BE2C (cell line): ENCODE data around the gene SLC39A3.
A peak's percentile ranks its signal among the peaks of the same experiment; 100 is the strongest.

Source experiments
- DNase-seq: peaks from one replicate; pipeline ENCODE4 v3.0.0-alpha.2; 2020
- H3K27me3 ChIP-seq: fragments of 250-450 bp; sonication (Bioruptor Pico); 2 replicates; pipeline ENCODE4 v1.5.1; 2020; ENCODE audit warnings: mild to moderate bottlenecking
- H3K36me3 ChIP-seq: fragments of 250-450 bp; sonication (Bioruptor Pico); 2 replicates; pipeline ENCODE4 v1.5.1; 2020; ENCODE audit warnings: mild to moderate bottlenecking
- H3K4me1 ChIP-seq: fragments of 250-450 bp; sonication (Bioruptor Pico); 2 replicates; pipeline ENCODE4 v1.5.1; 2020
- H3K4me3 ChIP-seq: 2 replicates; pipeline ENCODE4 v1.5.1; 2011; ENCODE audit warnings: low read depth, low read length
- H3K9me3 ChIP-seq: fragments of 250-450 bp; sonication (Bioruptor Pico); 2 replicates; pipeline ENCODE4 v1.5.1; 2020
- TF ChIP-seq, protein P1 (sequence below): IDR thresholded peaks from 2 replicates; pipeline ENCODE4 v1.5.1; 2012; ENCODE audit warnings: mild to moderate bottlenecking, low read depth, low read length

Gene SLC39A3

DNA sequence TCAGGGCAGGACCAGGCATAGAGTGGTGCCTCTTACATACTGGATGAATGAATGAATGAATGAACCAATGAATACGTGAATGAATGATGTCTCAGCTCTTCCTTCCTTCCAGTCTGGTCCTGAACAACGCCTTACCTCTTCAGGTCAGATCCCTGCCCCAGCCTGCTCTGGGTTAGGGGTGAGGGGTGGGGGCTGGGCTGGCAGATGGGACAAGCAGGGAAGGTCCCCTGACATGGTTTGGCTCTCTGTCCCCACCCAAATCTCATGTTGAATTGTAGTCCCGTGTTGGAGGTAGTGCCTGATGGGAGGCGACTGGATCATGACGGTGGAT, 28.0 kb downstream of the SLC39A3 start:
- H3K4me3 ChIP-seq, result no peak overlapping the region
- DNase-seq, result no peak
- H3K9me3 ChIP-seq, result 0 out of 2 replicates have a peak, but pooled peaks cover 5% of the 10 kb centered on the region
- H3K27me3 ChIP-seq, result no peaks in the 10 kb centered on the region
- TF ChIP-seq, protein P1, sequence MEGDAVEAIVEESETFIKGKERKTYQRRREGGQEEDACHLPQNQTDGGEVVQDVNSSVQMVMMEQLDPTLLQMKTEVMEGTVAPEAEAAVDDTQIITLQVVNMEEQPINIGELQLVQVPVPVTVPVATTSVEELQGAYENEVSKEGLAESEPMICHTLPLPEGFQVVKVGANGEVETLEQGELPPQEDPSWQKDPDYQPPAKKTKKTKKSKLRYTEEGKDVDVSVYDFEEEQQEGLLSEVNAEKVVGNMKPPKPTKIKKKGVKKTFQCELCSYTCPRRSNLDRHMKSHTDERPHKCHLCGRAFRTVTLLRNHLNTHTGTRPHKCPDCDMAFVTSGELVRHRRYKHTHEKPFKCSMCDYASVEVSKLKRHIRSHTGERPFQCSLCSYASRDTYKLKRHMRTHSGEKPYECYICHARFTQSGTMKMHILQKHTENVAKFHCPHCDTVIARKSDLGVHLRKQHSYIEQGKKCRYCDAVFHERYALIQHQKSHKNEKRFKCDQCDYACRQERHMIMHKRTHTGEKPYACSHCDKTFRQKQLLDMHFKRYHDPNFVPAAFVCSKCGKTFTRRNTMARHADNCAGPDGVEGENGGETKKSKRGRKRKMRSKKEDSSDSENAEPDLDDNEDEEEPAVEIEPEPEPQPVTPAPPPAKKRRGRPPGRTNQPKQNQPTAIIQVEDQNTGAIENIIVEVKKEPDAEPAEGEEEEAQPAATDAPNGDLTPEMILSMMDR, result no peak
- H3K4me1 ChIP-seq, result no peaks in the 10 kb centered on the region
- peaks cover 14% of the 10 kb centered on the region for H3K36me3 ChIP-seq

DNA sequence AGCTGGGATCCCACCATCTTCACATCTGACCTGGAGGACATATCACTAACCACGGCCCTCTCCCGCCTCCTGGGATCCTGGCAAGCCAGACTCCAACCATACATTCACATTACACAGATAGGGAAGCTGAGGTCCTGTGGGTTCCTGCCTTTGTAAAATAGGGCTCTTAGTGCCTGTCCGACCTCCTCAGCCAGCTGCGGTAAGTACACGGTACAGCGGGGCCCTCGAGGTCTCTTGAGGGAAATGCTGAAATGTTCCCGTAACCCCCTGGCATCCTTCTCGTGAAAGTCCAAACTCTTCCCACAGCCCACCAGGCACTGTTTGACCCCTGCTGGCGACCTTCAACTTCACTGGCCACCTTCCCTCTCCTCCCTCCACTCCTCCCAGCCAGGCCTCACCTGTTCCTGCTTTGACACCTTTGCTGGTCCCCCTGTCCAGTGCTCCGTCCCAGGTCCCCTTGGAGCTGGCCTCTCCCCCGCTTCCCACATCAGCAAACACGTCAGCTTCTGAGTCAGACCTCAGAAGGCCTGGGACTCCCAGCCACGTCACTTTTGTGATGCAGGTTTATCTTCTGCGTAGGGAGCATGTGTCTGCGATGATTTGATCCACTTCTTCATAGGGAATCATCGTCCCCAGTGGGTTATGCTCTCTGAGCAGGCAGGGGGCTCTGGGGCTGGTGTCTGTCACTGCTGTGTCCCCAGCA, 28.5 kb downstream of the SLC39A3 start:
- peaks cover 9% of the 10 kb centered on the region for H3K36me3 ChIP-seq
- no peak for DNase-seq
- no peak overlapping the region for H3K4me3 ChIP-seq
- 0 out of 2 replicates have a peak, but pooled peaks cover 5% of the 10 kb centered on the region for H3K9me3 ChIP-seq
- no peaks in the 10 kb centered on the region for H3K27me3 ChIP-seq
- TF ChIP-seq, protein P1, result no peak
- H3K4me1 ChIP-seq, result no peaks in the 10 kb centered on the region

DNA sequence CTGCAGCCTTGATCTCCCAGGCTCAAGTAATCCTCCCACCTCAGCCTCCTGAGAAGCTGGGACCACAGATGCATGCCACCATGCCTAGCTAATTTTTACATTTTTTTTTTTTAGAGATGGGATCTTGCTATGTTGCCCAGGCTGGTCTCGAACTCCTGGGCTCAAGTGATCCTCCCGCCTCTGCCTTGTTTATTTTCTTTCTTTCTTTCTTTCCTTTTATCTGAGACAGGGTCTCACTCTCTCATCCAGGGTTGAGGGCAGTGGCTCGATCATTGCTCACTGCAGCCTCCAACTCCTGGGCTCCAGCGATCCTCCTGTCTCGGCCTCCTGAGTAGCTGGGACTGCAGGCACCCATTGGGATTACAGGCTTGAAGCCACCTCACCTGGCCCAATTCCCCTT, 33.6 kb downstream of the SLC39A3 start:
- Histone ChIP-seq H3K4me1 (no peaks in the 10 kb centered on the region), H3K36me3 (no peaks in the 10 kb centered on the region), H3K9me3 (no peaks in the 10 kb centered on the region), H3K4me3 (no peak overlapping the region), H3K27me3 (peaks cover under 1% of the 10 kb centered on the region)
- TF ChIP-seq, protein P1, result no peak
- DNase-seq, result no peak

DNA sequence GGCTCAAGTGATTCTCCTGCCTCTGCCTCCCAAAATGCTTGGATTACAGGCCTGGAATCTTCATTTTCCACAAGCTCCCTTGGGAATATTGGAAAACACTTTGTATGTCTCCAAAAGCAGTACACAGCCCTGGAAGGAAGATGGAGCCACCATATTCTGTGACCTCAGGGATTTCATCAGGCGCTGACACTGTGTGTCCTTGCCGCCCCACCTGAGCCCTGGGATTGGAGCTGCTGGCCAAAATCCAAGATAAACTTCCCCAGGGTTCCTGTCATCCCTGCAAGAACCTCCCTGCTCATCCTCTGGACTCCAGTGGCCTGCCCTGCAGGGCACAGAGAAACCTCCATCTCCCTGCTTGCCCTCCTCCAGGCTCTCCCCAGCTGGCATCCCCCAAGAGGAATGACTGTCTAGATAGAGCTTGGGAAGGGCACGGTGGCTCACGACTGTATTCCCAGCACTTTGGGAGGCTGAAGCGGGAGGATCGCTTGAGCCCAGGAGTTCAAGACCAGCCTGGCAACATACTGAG, 36.1 kb downstream of the SLC39A3 start:
- Histone ChIP-seq H3K4me3 (no peak overlapping the region), H3K36me3 (no peaks in the 10 kb centered on the region), H3K9me3 (no peaks in the 10 kb centered on the region), H3K27me3 (peaks cover 9% of the 10 kb centered on the region), H3K4me1 (no peaks in the 10 kb centered on the region)
- TF ChIP-seq, protein P1, result no peak
- no peak for DNase-seq

DNA sequence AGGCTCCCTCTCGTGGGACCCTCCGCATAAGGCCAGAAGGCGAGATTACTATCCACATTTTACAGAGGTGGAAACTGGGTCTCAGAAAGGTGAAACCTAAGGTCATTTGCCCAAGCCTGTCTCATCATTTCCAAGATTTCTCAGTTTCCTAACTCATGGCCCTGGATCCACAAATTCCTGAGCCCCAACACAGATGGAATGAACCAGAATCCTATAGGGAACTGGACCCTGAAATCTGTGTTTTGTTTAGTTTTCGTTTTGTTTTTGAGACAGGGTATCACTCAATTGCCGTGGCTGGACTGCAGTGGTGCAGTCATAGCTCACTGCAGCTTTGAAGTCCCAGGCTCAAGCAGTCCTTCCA, 36.8 kb downstream of the SLC39A3 start:
- TF ChIP-seq, protein P1, result no peak
- no peak overlapping the region for H3K4me3 ChIP-seq

DNA sequence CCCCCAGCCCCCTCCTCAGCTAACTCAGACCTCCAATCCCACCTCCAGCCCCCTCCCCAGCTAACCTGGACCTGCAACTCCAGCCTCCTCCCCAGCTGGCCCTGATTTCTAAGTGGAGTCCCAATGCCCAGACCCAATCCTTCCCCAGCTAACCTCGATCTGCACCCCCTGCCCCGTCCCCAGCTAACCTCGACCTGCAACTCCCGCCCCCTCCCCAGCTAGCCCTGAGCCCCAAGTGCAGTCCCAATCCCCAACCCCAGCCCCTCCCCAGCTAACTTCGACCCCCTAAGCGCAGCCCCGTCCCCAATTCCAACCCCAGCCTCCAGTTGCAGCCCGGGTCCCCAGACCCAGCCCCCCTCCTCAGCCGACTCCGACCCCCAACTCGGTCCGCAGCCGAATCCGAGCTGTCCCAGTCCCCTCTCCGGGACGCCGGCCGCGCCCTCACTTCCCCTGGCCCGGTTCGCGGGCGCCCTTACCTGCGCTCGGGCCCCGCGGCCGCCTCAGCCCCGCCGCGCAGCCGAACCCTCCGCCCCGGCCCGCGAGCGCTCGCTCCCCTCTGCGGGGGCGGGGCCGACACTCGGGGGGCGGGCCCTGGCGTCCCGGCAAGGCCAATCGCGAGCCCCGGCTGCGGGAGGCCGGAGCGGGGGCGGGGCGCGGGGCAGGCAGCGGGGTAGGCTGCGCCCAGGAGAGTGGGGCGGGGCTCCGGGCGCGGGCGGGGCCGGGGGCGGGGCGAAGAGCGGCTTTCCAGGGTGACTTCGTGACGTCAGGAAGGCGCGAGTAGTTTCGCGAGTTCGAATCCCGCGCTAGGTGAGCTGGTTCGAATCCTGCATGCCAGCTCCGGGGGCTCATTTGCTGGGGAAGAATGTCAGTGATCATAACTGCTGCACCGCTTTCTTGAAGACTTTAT, 37.4 kb downstream of the SLC39A3 start, which contains the start of gene GNG7:
Gene GNG7 (minus strand): TSS at position 525 of the 907 bp plus-strand sequence. CDS start 182,006 bp downstream, outside the sequence.
- Histone ChIP-seq H3K36me3 (no peaks in the 10 kb centered on the region), H3K4me3 (peak within 1 kb of the TSS; percentile 55), H3K9me3 (no peaks in the 10 kb centered on the region), H3K27me3 (peaks cover 9% of the 10 kb centered on the region), H3K4me1 (no peaks in the 10 kb centered on the region)
- DNase-seq, result peak; percentile 98
- TF ChIP-seq, protein P1, result no peak

More for the DNA sequence above, 36.8 kb downstream of the SLC39A3 start:
- no peaks in the 10 kb centered on the region for H3K4me1 ChIP-seq
- H3K27me3 ChIP-seq, result peaks cover 9% of the 10 kb centered on the region
- no peak for DNase-seq
- H3K9me3 ChIP-seq, result no peaks in the 10 kb centered on the region
- no peaks in the 10 kb centered on the region for H3K36me3 ChIP-seq
